Measurements from ENCODE around the gene SDCCAG8.

DNA sequence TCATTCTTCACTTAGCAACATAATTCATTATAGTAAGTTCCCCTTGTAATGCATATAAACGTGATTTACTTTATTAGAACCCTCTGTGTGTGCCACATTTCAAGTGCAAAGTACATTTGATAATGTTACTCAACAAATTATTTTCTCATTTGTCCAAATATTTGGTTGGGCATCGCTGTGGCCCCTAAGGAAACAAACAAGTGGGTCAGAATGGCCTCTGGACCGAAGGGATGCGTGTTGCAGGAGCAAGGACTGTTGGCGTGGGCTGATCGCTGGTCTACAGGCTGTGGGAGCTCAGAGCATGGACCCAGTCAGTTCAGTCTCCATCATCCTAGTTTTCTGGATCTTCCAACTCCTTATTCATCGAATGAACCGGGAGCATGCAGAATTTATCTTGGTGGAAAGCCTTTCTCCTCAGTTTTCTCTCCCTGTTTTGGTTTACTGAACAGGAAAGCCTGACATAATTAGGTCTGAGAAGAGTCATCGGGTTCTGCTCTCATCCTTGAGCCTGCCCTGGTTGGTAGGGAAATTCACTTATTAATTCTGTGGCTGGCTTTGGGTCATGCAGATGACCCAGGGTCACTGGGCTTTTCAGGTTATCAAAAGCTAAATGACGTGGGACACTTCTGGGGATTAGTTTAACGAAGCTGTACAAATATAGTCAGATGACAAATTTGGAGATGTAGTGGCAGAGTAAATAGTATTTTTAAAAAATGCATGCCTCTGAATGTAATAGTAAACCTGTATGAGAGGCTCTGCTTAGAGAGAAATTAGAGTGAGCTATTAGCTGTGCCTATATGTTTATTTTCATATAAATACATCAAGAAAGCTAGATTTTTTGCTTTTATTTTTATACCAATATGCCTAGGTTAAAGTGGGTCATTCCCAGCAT, 200.2 kb downstream of the SDCCAG8 start:
- TF ChIP-seq, protein P1, sequence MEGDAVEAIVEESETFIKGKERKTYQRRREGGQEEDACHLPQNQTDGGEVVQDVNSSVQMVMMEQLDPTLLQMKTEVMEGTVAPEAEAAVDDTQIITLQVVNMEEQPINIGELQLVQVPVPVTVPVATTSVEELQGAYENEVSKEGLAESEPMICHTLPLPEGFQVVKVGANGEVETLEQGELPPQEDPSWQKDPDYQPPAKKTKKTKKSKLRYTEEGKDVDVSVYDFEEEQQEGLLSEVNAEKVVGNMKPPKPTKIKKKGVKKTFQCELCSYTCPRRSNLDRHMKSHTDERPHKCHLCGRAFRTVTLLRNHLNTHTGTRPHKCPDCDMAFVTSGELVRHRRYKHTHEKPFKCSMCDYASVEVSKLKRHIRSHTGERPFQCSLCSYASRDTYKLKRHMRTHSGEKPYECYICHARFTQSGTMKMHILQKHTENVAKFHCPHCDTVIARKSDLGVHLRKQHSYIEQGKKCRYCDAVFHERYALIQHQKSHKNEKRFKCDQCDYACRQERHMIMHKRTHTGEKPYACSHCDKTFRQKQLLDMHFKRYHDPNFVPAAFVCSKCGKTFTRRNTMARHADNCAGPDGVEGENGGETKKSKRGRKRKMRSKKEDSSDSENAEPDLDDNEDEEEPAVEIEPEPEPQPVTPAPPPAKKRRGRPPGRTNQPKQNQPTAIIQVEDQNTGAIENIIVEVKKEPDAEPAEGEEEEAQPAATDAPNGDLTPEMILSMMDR (IDR thresholded peaks at IDR 0.05), result no peak
- TF ChIP-seq POLR2AphosphoS5 (IDR thresholded peaks at IDR 0.05) (no peak), POLR2A (IDR thresholded peaks at IDR 0.05) (no peak)

All from gastroesophageal sphincter (tissue), 3 donors.